SK-N-SH (cell line): Measurements from ENCODE around the gene NCAPG. TPM values are rescaled to one million over a fixed set of nuclear protein-coding genes. Genes with fewer than 3 reads are reported as not detected.

ENCODE experiments used
- CTCF ChIA-PET: fragments of 300-600, 350-600 bp; formaldehyde crosslinking; extraction: SDS; loops from one replicate; lab custom pipeline; 2021; lab: Yijun Ruan, JAX
- POLR2A ChIA-PET: fragments of 350-600 bp; sonication (Branson Sonifier 250); formaldehyde crosslinking; extraction: SDS; loops from one replicate; lab custom pipeline; 2020; ENCODE audit warnings: antibody characterized with exemption, inconsistent platforms; lab: Yijun Ruan, JAX
- DNase-seq: peaks from one replicate; pipeline ENCODE4 v3.0.0; 2012
- H2AFZ ChIP-seq: fragments of 200-600 bp; sonication (generic); 2 replicates; pipeline ENCODE4 v1.8.1; 2016; ENCODE audit warnings: antibody characterized with exemption, mild to moderate bottlenecking, low read depth
- H3F3A ChIP-seq: fragments of 200-600 bp; sonication (generic); replicated peaks from 2 replicates; pipeline ENCODE3; 2016; ENCODE audit warnings: antibody characterized with exemption, mild to moderate bottlenecking; ENCODE audit not compliant: insufficient read depth
- H3K27ac ChIP-seq, 2 experiments: fragments of 200-500 bp in 1 of 2; fragments of 200-600 bp in 1 of 2; sonication (Bioruptor generic) in 1 of 2; sonication (generic), shearing (Covaris generic) in 1 of 2; 2 replicates each; pipeline versions ENCODE4 v1.5.1 to v1.6.1; 2014 to 2016; ENCODE audit warnings: low read depth in 2 of 2, inconsistent platforms in 1 of 2, low read length in 1 of 2, mild to moderate bottlenecking in 1 of 2, mixed read lengths in 1 of 2
- H3K27me3 ChIP-seq: fragments of 200-600 bp; sonication (generic), shearing (Covaris generic); 2 replicates; pipeline ENCODE4 v1.6.1; 2016; ENCODE audit warnings: mixed run types; ENCODE audit not compliant: insufficient read depth
- H3K36me3 ChIP-seq, 2 experiments: fragments of 200-500 bp in 1 of 2; fragments of 200-600 bp in 1 of 2; sonication (Bioruptor generic) in 1 of 2; sonication (generic) in 1 of 2; replicated peaks in 1 of 2; 2 replicates each; pipeline versions ENCODE3 to v1.5.1; 2014 to 2016; ENCODE audit warnings: low read length in 1 of 2, mild to moderate bottlenecking in 1 of 2; ENCODE audit not compliant: insufficient read depth in 2 of 2, control insufficient read depth in 1 of 2
- H3K4me1 ChIP-seq, 2 experiments: fragments of 200-500 bp in 1 of 2; fragments of 200-600 bp in 1 of 2; sonication (Bioruptor generic) in 1 of 2; sonication (generic), shearing (Covaris generic) in 1 of 2; 2 replicates each; pipeline versions ENCODE4 v1.5.1 to v1.6.1; 2014 to 2016; ENCODE audit warnings: low read depth in 1 of 2, low read length in 1 of 2, mixed run types in 1 of 2; ENCODE audit not compliant: insufficient read depth in 2 of 2, control insufficient read depth in 1 of 2
- H3K4me2 ChIP-seq: fragments of 200-600 bp; sonication (generic), shearing (Covaris generic); 2 replicates; pipeline ENCODE4 v1.6.1; 2017; ENCODE audit warnings: mixed run types
- H3K4me3 ChIP-seq, 2 experiments: fragments of 200-500 bp in 1 of 2; fragments of 200-600 bp in 1 of 2; sonication (Bioruptor generic) in 1 of 2; sonication (generic), shearing (Covaris generic) in 1 of 2; 2 replicates each; pipeline versions ENCODE4 v1.5.1 to v1.8.1; 2014 to 2016; ENCODE audit warnings: low read depth in 2 of 2, inconsistent platforms in 1 of 2, low read length in 1 of 2, mild to moderate bottlenecking in 1 of 2, mixed read lengths in 1 of 2, moderate library complexity in 1 of 2
- H3K79me2 ChIP-seq: fragments of 200-600 bp; sonication (generic); 2 replicates; pipeline ENCODE4 v1.8.1; 2017; ENCODE audit warnings: mild to moderate bottlenecking; ENCODE audit not compliant: insufficient read depth
- H3K9ac ChIP-seq: fragments of 200-600 bp; sonication (generic); 2 replicates; pipeline ENCODE4 v1.6.1; 2017; ENCODE audit warnings: mixed run types
- H3K9me2 ChIP-seq: fragments of 200-600 bp; sonication (generic); 2 replicates; pipeline ENCODE4 v1.6.1; 2017; ENCODE audit warnings: mixed run types
- H3K9me3 ChIP-seq: fragments of 200-600 bp; sonication (generic); 2 replicates; pipeline ENCODE4 v1.6.1; 2017; ENCODE audit warnings: mixed run types, mild to moderate bottlenecking, moderate library complexity
- H4K20me1 ChIP-seq: fragments of 200-600 bp; sonication (generic); 2 replicates; pipeline ENCODE4 v1.6.1; 2017; ENCODE audit warnings: mild to moderate bottlenecking, mixed run types; ENCODE audit not compliant: insufficient read depth
- ELF1 ChIP-seq: IDR thresholded peaks from 2 replicates; pipeline ENCODE4 v1.4.0; 2012
- GABPA ChIP-seq: IDR thresholded peaks from 2 replicates; pipeline ENCODE4 v1.4.0; 2012; ENCODE audit warnings: low read depth, mild to moderate bottlenecking
- NFIC ChIP-seq: IDR thresholded peaks from 2 replicates; pipeline ENCODE4 v1.4.0; 2012; ENCODE audit warnings: borderline replicate concordance
- NRF1 ChIP-seq: IDR thresholded peaks from 2 replicates; pipeline ENCODE4 v1.6.1; 2012; ENCODE audit warnings: low read depth, mild to moderate bottlenecking, low read length
- POLR2AphosphoS5 ChIP-seq: IDR thresholded peaks from 2 replicates; pipeline ENCODE4 v1.6.1; 2012; ENCODE audit warnings: low read depth, low read length
- RAD21 ChIP-seq: IDR thresholded peaks from 2 replicates; pipeline ENCODE4 v1.6.1; 2012; ENCODE audit warnings: mild to moderate bottlenecking, low read length
- SMC3 ChIP-seq: IDR thresholded peaks from 2 replicates; pipeline ENCODE4 v1.6.1; 2012; ENCODE audit warnings: low read depth, low read length, improper control_type of control experiment
- TEAD4 ChIP-seq: IDR thresholded peaks from 2 replicates; pipeline ENCODE4 v1.4.0; 2012; ENCODE audit warnings: mild to moderate bottlenecking, borderline replicate concordance; ENCODE audit not compliant: insufficient read depth
- WGBS: methylation state at CpG from one replicate; pipeline ENCODE4 v1.1.6; 2017; ENCODE audit warnings: low lambda C conversion rate; 5-methylcytosine and 5-hydroxymethylcytosine counted together
- polyA plus RNA-seq, 3 experiments: library from polyadenylated mRNA; depleted of rRNA; stranded (reverse); fragments of >200 nt; gene quantifications; 2 replicates each; pipeline ENCODE4 v1.2.3, GENCODE V29; 2012
- TF ChIP-seq, protein P1 (sequence below): IDR thresholded peaks from 2 replicates; pipeline ENCODE4 v1.4.0; 2012; ENCODE audit warnings: low read depth, borderline replicate concordance
- TF ChIP-seq, protein P2 (sequence below): fragments of 200-600 bp; sonication (generic); IDR thresholded peaks from 2 replicates; pipeline ENCODE4 v1.6.1; 2017; ENCODE audit warnings: antibody characterized with exemption, mild to moderate bottlenecking, moderate library complexity

NCAPG gene
- polyA plus RNA-seq, 1 of the 3 experiments (the other 2 are of a cell fraction), result 4.8 TPM

DNA sequence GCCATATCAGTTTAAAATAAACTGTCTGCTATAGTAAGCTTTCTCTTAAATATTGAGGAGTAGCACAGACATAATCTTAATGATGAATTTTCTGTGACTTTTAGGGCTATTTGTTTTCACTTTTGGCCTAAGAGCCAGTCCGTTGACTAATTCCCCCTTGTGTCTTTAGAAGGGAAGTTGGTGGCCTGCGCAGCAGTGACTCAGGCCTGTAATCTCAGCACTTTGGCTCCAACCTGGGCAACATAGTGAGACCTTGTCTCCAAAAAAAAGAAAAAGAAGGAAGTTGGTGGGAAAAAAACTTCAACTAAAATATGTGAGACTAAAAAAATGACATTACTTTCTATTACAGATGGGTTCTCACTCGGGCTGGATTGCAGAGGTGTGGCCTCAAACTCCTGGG, 3.4 kb downstream of the NCAPG start:
- CTCF ChIA-PET, result interaction anchor here (1.1 kb wide), 1 partner anchor 554 kb away, joined by 4 read pairs; no protein-coding TSS in a partner anchor
- Histone ChIP-seq H3K4me2 (peak overlapping the region; percentile 89), H3K27me3 (no peaks in the 10 kb centered on the region), H3K9ac (peak overlapping the region; percentile 73; the same call in 1 of the 2 replicates), H3K79me2 (peaks cover 97% of the 10 kb centered on the region), H3K27ac (peak overlapping the region in 1 of 2 experiments; percentile 61; a peak in 3 of 4 replicates), H3F3A (peaks cover 20% of the 10 kb centered on the region), H3K36me3 (peaks cover 7 to 20% of the 10 kb centered on the region in 2 experiments), H2AFZ (peak overlapping the region; percentile 87), H3K9me3 (no peaks in the 10 kb centered on the region), H3K4me3 (no peak overlapping the region; a peak in 1 of 4 replicates), H3K9me2 (no peaks in the 10 kb centered on the region), H4K20me1 (0 out of 2 replicates have a peak, but pooled peaks cover 5% of the 10 kb centered on the region), H3K4me1 (peaks cover 0 to 6% of the 10 kb centered on the region in 2 experiments; a peak in 2 of 4 replicates)
- POLR2A ChIA-PET, result no interaction called here
- 36% methylated on average over 3 of the region's 3 CpGs for WGBS
- no peak for DNase-seq
- TF ChIP-seq NRF1 (0 out of 2 replicates have a peak, but pooled peaks have one; percentile 20), TEAD4 (no peak), POLR2AphosphoS5 (no peak)

DNA sequence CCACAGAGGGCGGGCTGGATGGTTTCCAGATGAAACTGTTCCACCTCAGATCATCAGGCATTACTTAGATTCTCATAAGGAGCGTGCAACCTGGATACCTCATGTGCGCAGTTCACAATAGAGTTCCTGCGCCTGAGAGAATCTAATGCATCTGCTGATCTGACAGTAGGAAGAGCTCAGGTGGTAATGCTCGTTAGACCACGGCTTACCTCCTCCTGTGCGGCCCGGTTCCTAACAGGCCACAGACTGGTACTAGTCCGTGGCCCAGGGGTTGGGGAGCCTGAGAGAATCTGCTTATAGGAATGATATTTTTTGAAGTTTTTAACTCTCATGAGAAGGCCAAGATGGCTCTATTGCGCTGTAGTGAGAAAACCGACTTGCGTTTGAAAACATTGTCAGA, 5.4 kb downstream of the NCAPG start:
- DNase-seq, result no peak
- Histone ChIP-seq H3K9ac (no peak overlapping the region), H3K9me2 (no peaks in the 10 kb centered on the region), H3K4me3 (no peak overlapping the region), H3K4me1 (peaks cover 0 to 6% of the 10 kb centered on the region in 2 experiments; a peak in 2 of 4 replicates), H3K9me3 (no peaks in the 10 kb centered on the region), H2AFZ (no peak overlapping the region; the same call in 1 of the 2 replicates), H3K27ac (no peak overlapping the region; a peak in 1 of 4 replicates), H3K79me2 (peaks cover 100% of the 10 kb centered on the region), H3K36me3 (peaks cover 7 to 22% of the 10 kb centered on the region in 2 experiments), H3K4me2 (no peak overlapping the region), H3F3A (peaks cover 14% of the 10 kb centered on the region), H3K27me3 (no peaks in the 10 kb centered on the region), H4K20me1 (no peaks in the 10 kb centered on the region)
- TF ChIP-seq GABPA, result no peak
- TF ChIP-seq TEAD4, result no peak
- TF ChIP-seq, protein P1, sequence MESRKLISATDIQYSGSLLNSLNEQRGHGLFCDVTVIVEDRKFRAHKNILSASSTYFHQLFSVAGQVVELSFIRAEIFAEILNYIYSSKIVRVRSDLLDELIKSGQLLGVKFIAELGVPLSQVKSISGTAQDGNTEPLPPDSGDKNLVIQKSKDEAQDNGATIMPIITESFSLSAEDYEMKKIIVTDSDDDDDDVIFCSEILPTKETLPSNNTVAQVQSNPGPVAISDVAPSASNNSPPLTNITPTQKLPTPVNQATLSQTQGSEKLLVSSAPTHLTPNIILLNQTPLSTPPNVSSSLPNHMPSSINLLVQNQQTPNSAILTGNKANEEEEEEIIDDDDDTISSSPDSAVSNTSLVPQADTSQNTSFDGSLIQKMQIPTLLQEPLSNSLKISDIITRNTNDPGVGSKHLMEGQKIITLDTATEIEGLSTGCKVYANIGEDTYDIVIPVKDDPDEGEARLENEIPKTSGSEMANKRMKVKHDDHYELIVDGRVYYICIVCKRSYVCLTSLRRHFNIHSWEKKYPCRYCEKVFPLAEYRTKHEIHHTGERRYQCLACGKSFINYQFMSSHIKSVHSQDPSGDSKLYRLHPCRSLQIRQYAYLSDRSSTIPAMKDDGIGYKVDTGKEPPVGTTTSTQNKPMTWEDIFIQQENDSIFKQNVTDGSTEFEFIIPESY, result no peak
- TF ChIP-seq NFIC, result no peak
- POLR2A ChIA-PET, result interaction anchor here (0.6 kb wide), 1 partner anchor 201 kb away, joined by 3 read pairs; no protein-coding TSS in a partner anchor
- over 99% methylated on average over 12 of the region's 12 CpGs for WGBS
- CTCF ChIA-PET, result interaction anchor here (0.6 to 2.6 kb wide), 19 partner anchors 8 to 1876 kb away, joined by 3 to 40 read pairs (median 4); partner anchors contain the start of gene LCORL

DNA sequence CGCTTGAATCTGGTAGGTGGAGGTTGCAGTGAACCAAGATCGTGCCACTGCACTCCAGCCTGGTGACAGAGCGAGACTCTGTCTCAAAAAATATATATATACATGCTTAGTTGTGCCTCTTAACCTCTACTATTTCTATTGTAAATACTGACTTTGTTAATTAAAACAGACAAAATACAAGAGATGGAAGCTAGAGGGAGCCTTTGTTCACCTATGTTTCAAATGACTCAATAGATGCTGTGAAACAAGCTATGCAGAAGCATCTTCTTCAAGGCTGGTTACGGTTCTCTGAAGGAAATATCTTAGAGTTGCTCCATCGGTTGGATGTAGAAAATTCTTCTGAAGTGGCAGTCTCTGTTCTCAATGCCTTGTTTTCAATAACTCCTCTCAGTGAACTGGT, 6.2 kb downstream of the NCAPG start:
- peak; percentile 24 for DNase-seq
- H3K9me2 ChIP-seq, result no peaks in the 10 kb centered on the region
- H2AFZ ChIP-seq, result peak overlapping the region; percentile 50; the same call in 1 of the 2 replicates
- H3K4me3 ChIP-seq, result peak overlapping the region in 1 of 2 experiments; percentile 33; a peak in 1 of 4 replicates
- 69% methylated on average over 5 of the region's 5 CpGs for WGBS
- peak; percentile 47 for TF ChIP-seq SMC3
- peak; percentile 80 for TF ChIP-seq RAD21
- no peak for TF ChIP-seq ELF1
- TF ChIP-seq, protein P2, sequence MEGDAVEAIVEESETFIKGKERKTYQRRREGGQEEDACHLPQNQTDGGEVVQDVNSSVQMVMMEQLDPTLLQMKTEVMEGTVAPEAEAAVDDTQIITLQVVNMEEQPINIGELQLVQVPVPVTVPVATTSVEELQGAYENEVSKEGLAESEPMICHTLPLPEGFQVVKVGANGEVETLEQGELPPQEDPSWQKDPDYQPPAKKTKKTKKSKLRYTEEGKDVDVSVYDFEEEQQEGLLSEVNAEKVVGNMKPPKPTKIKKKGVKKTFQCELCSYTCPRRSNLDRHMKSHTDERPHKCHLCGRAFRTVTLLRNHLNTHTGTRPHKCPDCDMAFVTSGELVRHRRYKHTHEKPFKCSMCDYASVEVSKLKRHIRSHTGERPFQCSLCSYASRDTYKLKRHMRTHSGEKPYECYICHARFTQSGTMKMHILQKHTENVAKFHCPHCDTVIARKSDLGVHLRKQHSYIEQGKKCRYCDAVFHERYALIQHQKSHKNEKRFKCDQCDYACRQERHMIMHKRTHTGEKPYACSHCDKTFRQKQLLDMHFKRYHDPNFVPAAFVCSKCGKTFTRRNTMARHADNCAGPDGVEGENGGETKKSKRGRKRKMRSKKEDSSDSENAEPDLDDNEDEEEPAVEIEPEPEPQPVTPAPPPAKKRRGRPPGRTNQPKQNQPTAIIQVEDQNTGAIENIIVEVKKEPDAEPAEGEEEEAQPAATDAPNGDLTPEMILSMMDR, result peak; percentile 71
- TF ChIP-seq, all 33 proteins: peak for 3
- no peaks in the 10 kb centered on the region for H3K27me3 ChIP-seq
- H3K79me2 ChIP-seq, result peaks cover 100% of the 10 kb centered on the region
- H3F3A ChIP-seq, result peaks cover 14% of the 10 kb centered on the region
- H3K9ac ChIP-seq, result no peak overlapping the region
- H3K4me1 ChIP-seq, result peaks cover 0 to 6% of the 10 kb centered on the region in 2 experiments; a peak in 2 of 4 replicates
- H3K9me3 ChIP-seq, result no peaks in the 10 kb centered on the region
- POLR2A ChIA-PET, result no interaction called here
- CTCF ChIA-PET, result interaction anchor here (0.6 to 2.6 kb wide), 39 partner anchors 9 to 778 kb away, joined by 3 to 40 read pairs (median 4); partner anchors contain the start of gene LCORL
- no peaks in the 10 kb centered on the region for H4K20me1 ChIP-seq
- H3K27ac ChIP-seq, result no peak overlapping the region; a peak in 2 of 4 replicates
- peaks cover 7 to 22% of the 10 kb centered on the region in 2 experiments for H3K36me3 ChIP-seq
- 0 out of 2 replicates have a peak overlapping the region, but pooled peaks have one; percentile 14 for H3K4me2 ChIP-seq
